Skeletal muscle tissue (tissue), 4 donors: Measurements from ENCODE around the gene TCF7L2. TPM values are rescaled to one million over a fixed set of nuclear protein-coding genes. Genes with fewer than 3 reads are reported as not detected.
"Not testable (repeated sequence)": the region's sequence is repeated elsewhere in the genome, so short reads cannot be mapped to it uniquely, and the experiment has no call there.

Experiments used
- H3K27ac ChIP-seq: one replicate; pipeline ENCODE4 v1.7.0; 2013; ENCODE audit warnings: mild to moderate bottlenecking, low read depth, low read length, inconsistent platforms
- H3K27me3 ChIP-seq, 3 donors: one replicate each; pipeline ENCODE4 v1.7.0; 2013; ENCODE audit warnings: low read length in 3 of 3; ENCODE audit not compliant: control insufficient read depth in 3 of 3, insufficient read depth in 3 of 3
- H3K36me3 ChIP-seq, 3 donors: one replicate each; pipeline ENCODE4 v1.7.0; 2013; ENCODE audit warnings: low read length in 3 of 3; ENCODE audit not compliant: control insufficient read depth in 3 of 3, insufficient read depth in 3 of 3
- H3K4me1 ChIP-seq, 3 donors: one replicate each; pipeline ENCODE4 v1.7.0; 2013; ENCODE audit warnings: low read length in 3 of 3, mild to moderate bottlenecking in 3 of 3; ENCODE audit not compliant: control insufficient read depth in 3 of 3, insufficient read depth in 3 of 3
- H3K4me3 ChIP-seq, 3 donors: one replicate each; pipeline ENCODE4 v1.7.0; 2013; ENCODE audit warnings: low read length in 3 of 3
- H3K9ac ChIP-seq, 3 donors: one replicate each; pipeline ENCODE4 v1.7.0; 2013; ENCODE audit warnings: low read length in 3 of 3, mild to moderate bottlenecking in 3 of 3, moderate library complexity in 2 of 3, low read depth in 1 of 3
- H3K9me3 ChIP-seq, 3 donors: one replicate each; pipeline ENCODE4 v1.7.0; 2013; ENCODE audit warnings: low read length in 3 of 3; ENCODE audit not compliant: control insufficient read depth in 3 of 3
- total RNA-seq: library from RNA; depleted of rRNA; stranded (reverse); fragments of >200 nt; gene quantifications from one replicate; pipeline ENCODE4 v1.2.3, GENCODE V29; 2014
- donor health status: Osteomylitis.

TCF7L2 gene
- total RNA-seq, 1 donor from 2014 or later: 33.9 TPM

- Histone ChIP-seq H3K4me1 (peaks cover 21 to 42% (median 41%) of the 10 kb centered on the region in 3 donors), H3K9ac (no peak overlapping the region), H3K36me3 (peaks cover 0 to 3% (median 0%) of the 10 kb centered on the region in 3 donors), H3K27me3 (no peaks in the 10 kb centered on the region), H3K9me3 (no peaks in the 10 kb centered on the region), H3K4me3 (peak overlapping the region in 1 of 3 donors; percentile 12), H3K27ac (peak overlapping the region; percentile 73)
Observed at GRCh38 chr10:113058523-113059370, 108.7 kb downstream of the TCF7L2 start.

DNA sequence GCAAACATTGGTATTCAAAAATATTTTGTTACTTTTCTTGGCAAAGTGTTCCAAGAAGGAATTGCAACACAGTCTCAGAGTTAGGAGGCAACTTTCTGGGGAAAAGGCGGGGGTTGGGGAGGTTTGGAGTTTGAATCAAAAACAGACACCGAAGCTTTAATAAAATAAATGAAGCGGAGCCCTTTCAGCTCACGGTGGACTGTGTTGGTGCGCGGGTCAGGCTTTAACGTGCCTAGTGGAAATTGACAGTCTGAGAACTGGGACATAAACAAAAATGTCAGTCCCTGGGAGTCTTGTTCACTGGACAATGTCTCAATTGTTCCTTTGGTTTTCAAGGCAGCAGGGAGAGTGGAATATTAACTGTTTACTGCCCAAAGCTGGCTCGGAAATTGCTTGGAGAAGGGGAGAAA is 109.3 kb downstream of the TCF7L2 start:
- H3K4me3 ChIP-seq: peak overlapping the region in 1 of 3 donors; percentile 12
- H3K4me1 ChIP-seq: peaks cover 21 to 42% (median 41%) of the 10 kb centered on the region in 3 donors
- peak overlapping the region; percentile 73 for H3K27ac ChIP-seq
- peaks cover 0 to 3% (median 0%) of the 10 kb centered on the region in 3 donors for H3K36me3 ChIP-seq
- H3K9me3 ChIP-seq: no peaks in the 10 kb centered on the region
- H3K27me3 ChIP-seq: no peaks in the 10 kb centered on the region
- H3K9ac ChIP-seq: peak overlapping the region in 1 of 3 donors; percentile 41

GRCh38 chr10:113060201-113061053 is 110.4 kb downstream of the TCF7L2 start:
- Histone ChIP-seq H3K4me3 (peak overlapping the region; percentile 50 to 69 (median 53)), H3K27me3 (no peaks in the 10 kb centered on the region), H3K36me3 (peaks cover 0 to 3% (median 0%) of the 10 kb centered on the region in 3 donors), H3K4me1 (peaks cover 21 to 42% (median 41%) of the 10 kb centered on the region in 3 donors), H3K27ac (peak overlapping the region; percentile 73), H3K9ac (peak overlapping the region; percentile 51 to 64 (median 52)), H3K9me3 (no peaks in the 10 kb centered on the region)

DNA sequence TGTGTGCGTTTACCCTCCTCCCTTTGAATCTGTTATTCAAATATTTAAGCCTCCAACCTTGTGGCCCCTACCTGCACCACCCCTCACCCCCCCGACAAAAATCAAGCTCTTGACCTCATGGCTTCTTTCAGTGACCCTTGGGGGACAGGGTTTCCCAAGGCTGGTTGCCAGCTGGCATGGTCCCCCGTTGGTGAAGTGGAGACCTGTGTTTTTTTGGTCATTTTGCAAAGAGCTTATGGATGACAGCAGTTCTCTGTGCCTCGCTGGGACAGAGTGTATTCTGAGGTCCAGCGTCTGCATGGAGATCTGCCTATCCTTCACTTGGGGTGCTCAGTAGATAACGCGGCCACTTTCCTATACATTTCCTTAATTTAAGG is 111.0 kb downstream of the TCF7L2 start:
- Histone ChIP-seq H3K4me3 (peak overlapping the region in 1 of 3 donors; percentile 69), H3K27me3 (no peaks in the 10 kb centered on the region), H3K4me1 (peaks cover 21 to 42% (median 41%) of the 10 kb centered on the region in 3 donors), H3K36me3 (peaks cover 0 to 3% (median 0%) of the 10 kb centered on the region in 3 donors), H3K9ac (peak overlapping the region in 2 of 3 donors; percentile 51 to 64), H3K9me3 (no peaks in the 10 kb centered on the region), H3K27ac (peak overlapping the region; percentile 73)

GRCh38 chr10:113061557-113061956 is 111.5 kb downstream of the TCF7L2 start:
- Histone ChIP-seq H3K27ac (peak overlapping the region; percentile 73), H3K9me3 (no peaks in the 10 kb centered on the region), H3K36me3 (peaks cover 0 to 3% (median 0%) of the 10 kb centered on the region in 3 donors), H3K9ac (no peak overlapping the region), H3K4me3 (no peak overlapping the region), H3K4me1 (peaks cover 23 to 42% (median 41%) of the 10 kb centered on the region in 3 donors), H3K27me3 (no peaks in the 10 kb centered on the region)

- Histone ChIP-seq H3K9ac (no peak overlapping the region), H3K4me1 (peaks cover 24 to 37% (median 36%) of the 10 kb centered on the region in 3 donors), H3K27me3 (no peaks in the 10 kb centered on the region), H3K36me3 (peaks cover 0 to 3% (median 0%) of the 10 kb centered on the region in 3 donors), H3K9me3 (no peaks in the 10 kb centered on the region), H3K27ac (no peak overlapping the region), H3K4me3 (no peak overlapping the region)
Observed at GRCh38 chr10:113063043-113063967, 113.3 kb downstream of the TCF7L2 start.

DNA sequence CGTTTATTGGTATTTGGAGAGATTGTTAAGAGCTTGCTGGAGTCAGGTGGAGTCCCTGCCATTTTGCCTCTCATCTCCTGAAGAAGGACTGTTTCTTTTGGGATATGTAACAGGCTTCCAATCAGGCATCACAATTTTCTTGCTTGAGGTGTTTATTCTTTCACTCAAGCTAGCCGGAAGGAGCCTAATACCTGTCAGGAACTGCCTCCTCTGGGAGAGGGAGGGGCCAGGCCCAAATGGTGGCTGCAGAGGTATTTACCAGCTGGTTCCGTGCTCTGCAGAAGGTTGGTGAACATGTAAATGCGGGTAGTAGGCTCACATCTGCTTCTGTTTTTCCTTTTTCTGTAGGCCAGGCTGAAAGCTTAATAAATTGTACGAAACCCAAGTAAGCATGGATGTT is 114.0 kb downstream of the TCF7L2 start:
- Histone ChIP-seq H3K4me3 (no peak overlapping the region), H3K27ac (no peak overlapping the region), H3K9me3 (no peaks in the 10 kb centered on the region), H3K4me1 (peaks cover 17 to 30% (median 29%) of the 10 kb centered on the region in 3 donors), H3K9ac (no peak overlapping the region), H3K36me3 (peaks cover 0 to 3% (median 0%) of the 10 kb centered on the region in 3 donors), H3K27me3 (no peaks in the 10 kb centered on the region)

DNA sequence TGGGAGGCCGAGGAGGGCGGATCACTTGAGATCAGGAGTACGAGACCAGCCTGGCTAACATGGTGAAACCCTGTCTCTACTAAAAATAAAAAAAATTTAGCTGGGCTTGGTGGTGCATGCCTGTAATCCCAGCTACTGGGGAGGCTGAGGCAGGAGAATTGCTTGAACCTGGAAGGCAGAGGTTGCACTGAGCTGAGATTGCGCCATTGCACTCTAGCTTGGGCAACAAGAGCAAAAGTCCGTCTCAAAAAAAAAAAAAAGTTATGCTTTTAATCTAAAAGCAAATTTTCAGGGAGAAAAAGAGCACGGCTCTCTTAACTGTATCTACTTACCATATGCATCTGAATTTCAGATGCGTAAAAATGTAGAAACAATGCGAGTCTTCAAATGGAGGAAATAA is 116.1 kb downstream of the TCF7L2 start:
- H3K36me3 ChIP-seq, H3K27me3 ChIP-seq, H3K9me3 ChIP-seq, H3K4me3 ChIP-seq, H3K27ac ChIP-seq, H3K9ac ChIP-seq: not testable (repeated sequence)
- H3K4me1 ChIP-seq: peaks cover 7 to 15% (median 8%) of the 10 kb centered on the region in 3 donors
